GM12878 (cell line): Measurements from ENCODE around the gene TMEM254. TPM values are rescaled to one million over a fixed set of nuclear protein-coding genes. Genes with fewer than 3 reads are reported as not detected.

ENCODE experiments used
- ASH2L ChIP-seq: fragments of 300-600, 200-600 bp; sonication (generic); IDR thresholded peaks from 2 replicates; pipeline ENCODE4 v1.6.1; 2017; ENCODE audit warnings: low read depth, mild to moderate bottlenecking, borderline replicate concordance
- BACH1 ChIP-seq: fragments of 450-650 bp; IDR thresholded peaks from 2 replicates; pipeline ENCODE4 v1.6.1; 2017; ENCODE audit warnings: mild to moderate bottlenecking, borderline replicate concordance
- CBFB ChIP-seq: IDR thresholded peaks from 2 replicates; pipeline ENCODE4 v1.6.1; 2016; ENCODE audit warnings: antibody characterized with exemption, low read depth
- CHD2 ChIP-seq: IDR thresholded peaks from 2 replicates; pipeline ENCODE4 v1.6.1; 2011; ENCODE audit warnings: low read depth, low read length, improper control_type of control experiment, borderline replicate concordance
- CHD4 ChIP-seq: fragments of 200-600 bp; sonication (generic); IDR thresholded peaks from 2 replicates; pipeline ENCODE4 v1.6.1; 2016; ENCODE audit warnings: mild to moderate bottlenecking
- DPF2 ChIP-seq: fragments of 450-650 bp; IDR thresholded peaks from 2 replicates; pipeline ENCODE4 v1.6.1; 2017; ENCODE audit warnings: mild to moderate bottlenecking
- EED ChIP-seq: sonication (generic); IDR thresholded peaks from 2 replicates; pipeline ENCODE4 v1.6.1; 2016; ENCODE audit warnings: antibody characterized with exemption, low read depth
- HCFC1 ChIP-seq: fragments of 150-350 bp; IDR thresholded peaks from 2 replicates; pipeline ENCODE4 v1.6.1; 2014; ENCODE audit warnings: low read length
- IKZF1 ChIP-seq: fragments of 450-650 bp; conservative IDR thresholded peaks from 2 replicates; pipeline ENCODE4 v1.6.1; 2017; ENCODE audit warnings: antibody characterized with exemption, mild to moderate bottlenecking
- KDM1A ChIP-seq: fragments of 200-600 bp; sonication (generic); IDR thresholded peaks from 2 replicates; pipeline ENCODE4 v1.6.1; 2016; ENCODE audit warnings: borderline replicate concordance
- MYC ChIP-seq: IDR thresholded peaks from 2 replicates; pipeline ENCODE4 v1.6.1; 2011; ENCODE audit warnings: mild to moderate bottlenecking, low read length, moderate library complexity, inconsistent platforms; ENCODE audit not compliant: insufficient read depth, insufficient replicate concordance, insufficient read length, severe bottlenecking
- NFXL1 ChIP-seq: fragments of 450-650 bp; IDR thresholded peaks from 2 replicates; pipeline ENCODE4 v1.6.1; 2017; ENCODE audit warnings: antibody characterized with exemption, mild to moderate bottlenecking, borderline replicate concordance
- POLR2A ChIP-seq: IDR thresholded peaks from 2 replicates; pipeline ENCODE4 v1.6.1; 2011; ENCODE audit warnings: low read depth, mild to moderate bottlenecking, low read length
- POLR2AphosphoS5 ChIP-seq: IDR thresholded peaks from 2 replicates; pipeline ENCODE4 v1.6.1; 2011; ENCODE audit warnings: mild to moderate bottlenecking, low read length, inconsistent platforms
- POU2F2 ChIP-seq: IDR thresholded peaks from 3 replicates; pipeline ENCODE4 v1.6.1; 2011; ENCODE audit warnings: low read depth, mild to moderate bottlenecking, low read length, borderline replicate concordance
- RUNX3 ChIP-seq: IDR thresholded peaks from 2 replicates; pipeline ENCODE4 v1.6.1; 2012; ENCODE audit warnings: low read length, inconsistent platforms
- SP1 ChIP-seq: IDR thresholded peaks from one replicate; pipeline ENCODE4 v1.6.1; 2011; ENCODE audit warnings: low read depth, low read length
- TBL1XR1 ChIP-seq: IDR thresholded peaks from 2 replicates; pipeline ENCODE4 v1.6.1; 2012; ENCODE audit warnings: low read depth, low read length, improper control_type of control experiment
- YY1 ChIP-seq: IDR thresholded peaks from 2 replicates; pipeline ENCODE4 v1.6.1; 2011; ENCODE audit warnings: low read depth, mild to moderate bottlenecking, low read length
- ZBTB11 ChIP-seq: fragments of 450-650 bp; formaldehyde crosslinking; IDR thresholded peaks from 2 replicates; pipeline ENCODE4 v1.5.0; 2022; ENCODE audit warnings: mild to moderate bottlenecking, missing genetic modification characterization
- polyA plus RNA-seq, 11 experiments: library from polyadenylated mRNA; depleted of rRNA in 4 of 11; unstranded in 6 of 11; stranded (reverse) in 5 of 11; fragments of >200 nt; fragmentation: Nextera tagmentation in 4 of 11; fragmentation: Illumina TruSeq in 1 of 11; extraction: Ambion mirVana in 4 of 11; extraction: Trizol in 1 of 11; gene quantifications; 1 replicate in 1 of 11; 2 replicates in 10 of 11; pipeline versions ENCODE4 v1.2.1 to v1.2.3, GENCODE V29; 2011 to 2016; ENCODE audit warnings: inconsistent platforms in 2 of 11, missing spikeins in 2 of 11, low read depth in 1 of 11
- total RNA-seq, 4 experiments: library from RNA; depleted of rRNA in 3 of 4; stranded (reverse); fragments of >200 nt in 3 of 4; fragmentation: Illumina TruSeq in 1 of 4; extraction: Trizol in 1 of 4; gene quantifications; 2 replicates each; pipeline versions ENCODE4 v1.2.1 to v1.2.3, GENCODE V29; 2013 to 2021
- TF ChIP-seq, protein P1 (sequence below): IDR thresholded peaks from 2 replicates; pipeline ENCODE4 v1.6.1; 2012; ENCODE audit warnings: low read depth, low read length, improper control_type of control experiment
- TF ChIP-seq, protein P2 (sequence below): fragments of 450-650 bp; IDR thresholded peaks from 2 replicates; pipeline ENCODE4 v1.6.1; 2016; ENCODE audit warnings: mild to moderate bottlenecking, moderate library complexity, borderline replicate concordance

TMEM254 gene
- total and polyA plus RNA-seq, 10 of the 15 experiments (the other 5 are each of a cell fraction or from before 2014, with no cell fraction given) = 5.6 to 29.0 (median 13.1) TPM

DNA sequence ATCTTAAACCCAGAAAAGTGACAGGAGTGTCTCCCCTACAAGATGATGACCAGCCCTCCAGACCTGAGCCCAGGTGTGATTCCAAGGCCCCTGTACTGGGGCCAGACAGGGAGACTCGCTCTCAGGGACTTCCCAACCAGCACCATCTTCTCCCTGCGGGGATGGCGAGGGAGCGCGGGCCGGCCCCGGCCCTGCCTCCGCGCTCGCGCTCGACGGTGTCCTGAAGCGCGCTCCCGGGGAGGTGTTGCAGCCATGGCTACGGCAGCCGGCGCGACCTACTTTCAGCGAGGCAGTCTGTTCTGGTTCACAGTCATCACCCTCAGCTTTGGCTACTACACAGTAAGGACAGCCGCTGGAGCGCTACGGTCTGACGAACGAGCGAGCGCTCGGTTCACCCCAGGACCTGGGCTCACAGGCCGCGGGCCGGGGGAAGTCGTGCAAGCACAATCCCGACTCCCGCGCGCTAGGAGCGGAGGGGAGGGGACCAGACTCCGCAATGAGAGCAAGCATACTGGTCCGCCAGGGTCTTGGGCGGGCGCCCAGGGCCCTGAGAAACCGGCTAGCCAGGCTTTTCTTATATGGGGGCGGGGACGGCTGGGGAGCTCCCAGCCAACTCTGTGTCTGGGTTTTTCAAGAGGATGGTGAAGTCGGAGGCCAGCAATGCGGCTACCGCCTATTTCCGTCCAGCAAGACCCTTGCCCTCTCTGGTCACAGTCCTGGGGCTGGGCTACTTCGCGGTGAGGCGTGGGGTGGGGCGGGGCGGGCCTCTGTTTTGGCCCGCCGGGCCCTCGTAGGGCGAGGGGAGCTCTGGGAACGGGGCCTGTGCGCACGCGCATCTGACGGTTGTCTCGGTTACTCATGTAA, at the start of gene TMEM254 (continued):
- TF ChIP-seq MYC = no peak
- TF ChIP-seq, protein P1, sequence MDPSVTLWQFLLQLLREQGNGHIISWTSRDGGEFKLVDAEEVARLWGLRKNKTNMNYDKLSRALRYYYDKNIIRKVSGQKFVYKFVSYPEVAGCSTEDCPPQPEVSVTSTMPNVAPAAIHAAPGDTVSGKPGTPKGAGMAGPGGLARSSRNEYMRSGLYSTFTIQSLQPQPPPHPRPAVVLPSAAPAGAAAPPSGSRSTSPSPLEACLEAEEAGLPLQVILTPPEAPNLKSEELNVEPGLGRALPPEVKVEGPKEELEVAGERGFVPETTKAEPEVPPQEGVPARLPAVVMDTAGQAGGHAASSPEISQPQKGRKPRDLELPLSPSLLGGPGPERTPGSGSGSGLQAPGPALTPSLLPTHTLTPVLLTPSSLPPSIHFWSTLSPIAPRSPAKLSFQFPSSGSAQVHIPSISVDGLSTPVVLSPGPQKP = no peak; the same call in 1 of the 2 replicates
- no peak for TF ChIP-seq KDM1A
- peak; percentile 15 for TF ChIP-seq SP1
- TF ChIP-seq, protein P2, sequence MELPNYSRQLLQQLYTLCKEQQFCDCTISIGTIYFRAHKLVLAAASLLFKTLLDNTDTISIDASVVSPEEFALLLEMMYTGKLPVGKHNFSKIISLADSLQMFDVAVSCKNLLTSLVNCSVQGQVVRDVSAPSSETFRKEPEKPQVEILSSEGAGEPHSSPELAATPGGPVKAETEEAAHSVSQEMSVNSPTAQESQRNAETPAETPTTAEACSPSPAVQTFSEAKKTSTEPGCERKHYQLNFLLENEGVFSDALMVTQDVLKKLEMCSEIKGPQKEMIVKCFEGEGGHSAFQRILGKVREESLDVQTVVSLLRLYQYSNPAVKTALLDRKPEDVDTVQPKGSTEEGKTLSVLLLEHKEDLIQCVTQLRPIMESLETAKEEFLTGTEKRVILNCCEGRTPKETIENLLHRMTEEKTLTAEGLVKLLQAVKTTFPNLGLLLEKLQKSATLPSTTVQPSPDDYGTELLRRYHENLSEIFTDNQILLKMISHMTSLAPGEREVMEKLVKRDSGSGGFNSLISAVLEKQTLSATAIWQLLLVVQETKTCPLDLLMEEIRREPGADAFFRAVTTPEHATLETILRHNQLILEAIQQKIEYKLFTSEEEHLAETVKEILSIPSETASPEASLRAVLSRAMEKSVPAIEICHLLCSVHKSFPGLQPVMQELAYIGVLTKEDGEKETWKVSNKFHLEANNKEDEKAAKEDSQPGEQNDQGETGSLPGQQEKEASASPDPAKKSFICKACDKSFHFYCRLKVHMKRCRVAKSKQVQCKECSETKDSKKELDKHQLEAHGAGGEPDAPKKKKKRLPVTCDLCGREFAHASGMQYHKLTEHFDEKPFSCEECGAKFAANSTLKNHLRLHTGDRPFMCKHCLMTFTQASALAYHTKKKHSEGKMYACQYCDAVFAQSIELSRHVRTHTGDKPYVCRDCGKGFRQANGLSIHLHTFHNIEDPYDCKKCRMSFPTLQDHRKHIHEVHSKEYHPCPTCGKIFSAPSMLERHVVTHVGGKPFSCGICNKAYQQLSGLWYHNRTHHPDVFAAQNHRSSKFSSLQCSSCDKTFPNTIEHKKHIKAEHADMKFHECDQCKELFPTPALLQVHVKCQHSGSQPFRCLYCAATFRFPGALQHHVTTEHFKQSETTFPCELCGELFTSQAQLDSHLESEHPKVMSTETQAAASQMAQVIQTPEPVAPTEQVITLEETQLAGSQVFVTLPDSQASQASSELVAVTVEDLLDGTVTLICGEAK = no peak
- 0 out of 2 replicates have a peak, but pooled peaks have one; percentile 37 for TF ChIP-seq BACH1
- TF ChIP-seq ZBTB11 (CRISPR knock-in tag) = no peak
- TF ChIP-seq TBL1XR1 = no peak
- TF ChIP-seq YY1 = peak; percentile 87
- TF ChIP-seq CHD2 = 0 out of 2 replicates have a peak, but pooled peaks have one; percentile 30
- TF ChIP-seq ASH2L = 0 out of 2 replicates have a peak, but pooled peaks have one; percentile 62
- peak; percentile 14; the same call in 1 of the 3 replicates for TF ChIP-seq POU2F2
- no peak for TF ChIP-seq NFXL1
- 0 out of 2 replicates have a peak, but pooled peaks have one; percentile 60 for TF ChIP-seq CHD4
- peak; percentile 76 for TF ChIP-seq DPF2
- TF ChIP-seq CBFB = peak; percentile 65
- peak; percentile 58 for TF ChIP-seq IKZF1
- TF ChIP-seq RUNX3 = peak; percentile 29
- peak; percentile 51; the same call in 1 of the 2 replicates for TF ChIP-seq POLR2AphosphoS5
- peak; percentile 8; the same call in 1 of the 2 replicates for TF ChIP-seq EED
- TF ChIP-seq HCFC1 = peak; percentile 39; the same call in 1 of the 2 replicates
- TF ChIP-seq POLR2A = peak; percentile 82
- TF ChIP-seq, all 136 proteins: peak for 21
